Fibroblast of skin of left biceps (primary cell): Measurements from ENCODE around the gene TPRN.

ENCODE experiments used
- DNase-seq, 2 experiments: peaks; one replicate each; pipeline ENCODE4 v3.0.0-alpha.2; 2013; ENCODE audit warnings: low read depth in 2 of 2

TPRN gene

DNA sequence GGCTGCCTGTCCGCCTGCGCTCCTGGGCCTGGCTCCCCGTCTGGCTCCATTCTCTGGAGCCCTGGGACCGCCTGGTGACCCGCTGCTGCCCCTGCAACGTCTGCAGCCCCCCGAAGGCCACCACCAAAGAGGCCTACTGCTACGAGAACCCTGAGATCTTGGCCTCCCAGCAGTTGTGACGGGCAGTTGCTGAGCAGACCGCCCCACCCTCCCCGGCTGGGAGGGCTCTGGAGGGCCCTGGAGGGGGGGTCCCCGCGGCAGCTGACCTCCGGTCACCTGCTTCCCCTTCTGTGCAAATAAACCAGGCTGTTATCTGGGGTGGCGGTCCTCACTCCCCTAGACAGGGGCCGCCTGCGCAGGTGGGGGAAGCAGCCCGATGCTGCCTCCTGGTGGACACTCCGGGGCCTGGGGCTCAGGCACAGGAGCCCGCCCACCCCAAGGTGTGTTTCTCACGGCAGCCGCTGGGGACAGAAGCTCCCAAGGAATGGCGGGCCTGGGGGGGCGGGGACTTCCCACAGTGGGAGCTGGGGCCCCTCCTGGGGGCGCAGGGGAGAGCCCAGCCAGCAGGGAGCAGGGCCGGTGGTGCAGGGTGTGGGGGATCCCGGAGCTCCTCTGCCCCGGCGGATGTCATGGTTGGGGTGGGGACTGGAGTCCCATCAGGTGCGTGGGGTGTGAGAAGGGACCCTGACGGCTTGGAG is 35.8 kb upstream of the TPRN start:
- DNase-seq = no peak

DNA sequence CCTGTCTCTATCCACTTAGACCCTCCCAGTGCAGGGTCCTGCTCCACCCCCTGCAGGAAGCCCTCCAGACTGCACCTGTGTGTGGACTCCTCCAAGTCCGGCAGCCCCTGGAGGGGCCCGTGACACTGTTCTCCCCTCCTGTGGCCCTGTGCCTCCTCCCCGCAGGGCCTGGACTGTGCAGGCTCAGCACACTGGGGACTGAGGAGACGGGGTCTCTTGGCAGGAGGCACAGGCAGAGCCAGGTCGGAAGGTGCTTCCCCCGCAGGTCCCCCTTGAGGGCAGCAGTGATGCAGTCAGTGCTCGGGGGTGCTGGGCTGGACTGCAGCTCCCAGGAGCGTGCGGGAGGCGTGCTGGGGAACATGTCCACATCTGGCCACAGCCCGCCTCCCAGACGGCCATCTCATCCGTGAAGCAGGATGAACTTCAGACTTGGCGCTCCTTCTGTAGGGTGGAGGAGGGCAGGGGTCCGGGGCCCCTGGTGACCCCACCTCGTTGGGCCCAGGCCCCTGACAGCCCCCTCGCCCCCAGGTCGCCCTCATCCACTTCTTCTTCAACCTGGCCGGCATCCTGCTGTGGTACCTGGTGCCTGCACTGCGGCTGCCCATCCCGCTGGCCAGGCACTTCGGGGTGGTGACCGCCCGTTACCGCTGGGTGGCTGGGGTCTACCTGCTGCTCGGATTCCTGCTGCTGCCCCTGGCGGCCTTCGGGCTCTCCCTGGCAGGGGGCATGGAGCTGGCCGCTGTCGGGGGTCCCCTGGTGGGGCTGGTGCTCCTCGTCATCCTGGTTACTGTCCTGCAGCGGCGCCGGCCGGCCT is 35.1 kb upstream of the TPRN start:
- no peak for DNase-seq

DNA sequence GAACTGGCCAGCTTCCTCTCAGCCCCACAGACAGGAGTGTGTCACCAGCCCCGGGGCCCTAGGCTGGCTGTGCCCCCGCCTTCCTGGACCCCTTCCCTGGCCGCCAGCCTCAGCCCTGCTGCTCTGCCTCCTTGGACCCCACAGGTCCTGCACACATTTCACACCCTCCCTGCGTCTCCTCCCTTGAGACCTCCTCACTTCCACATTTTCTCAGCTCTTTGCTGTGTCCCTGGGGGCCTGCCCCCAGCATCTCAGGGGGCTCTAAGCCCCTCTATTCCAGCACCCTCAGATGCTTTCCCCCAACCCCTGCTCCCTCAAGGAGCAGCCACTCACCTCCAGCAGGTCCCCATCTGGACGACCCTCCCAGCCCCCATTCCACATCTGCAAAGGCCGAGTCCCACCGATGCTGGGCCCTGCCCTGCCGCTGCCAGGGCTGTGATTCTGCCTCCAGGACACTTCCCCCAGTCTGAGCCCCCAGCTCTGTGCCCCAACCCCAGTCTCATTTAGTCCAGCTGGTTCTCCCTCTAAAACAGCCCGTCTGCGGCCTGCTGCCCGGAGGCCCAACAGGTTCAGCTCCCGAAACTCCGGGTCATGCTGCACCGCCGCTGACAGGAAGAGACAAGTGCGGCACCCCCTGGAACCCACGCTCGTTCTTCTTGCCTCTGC is 34.4 kb upstream of the TPRN start:
- no peak for DNase-seq

DNA sequence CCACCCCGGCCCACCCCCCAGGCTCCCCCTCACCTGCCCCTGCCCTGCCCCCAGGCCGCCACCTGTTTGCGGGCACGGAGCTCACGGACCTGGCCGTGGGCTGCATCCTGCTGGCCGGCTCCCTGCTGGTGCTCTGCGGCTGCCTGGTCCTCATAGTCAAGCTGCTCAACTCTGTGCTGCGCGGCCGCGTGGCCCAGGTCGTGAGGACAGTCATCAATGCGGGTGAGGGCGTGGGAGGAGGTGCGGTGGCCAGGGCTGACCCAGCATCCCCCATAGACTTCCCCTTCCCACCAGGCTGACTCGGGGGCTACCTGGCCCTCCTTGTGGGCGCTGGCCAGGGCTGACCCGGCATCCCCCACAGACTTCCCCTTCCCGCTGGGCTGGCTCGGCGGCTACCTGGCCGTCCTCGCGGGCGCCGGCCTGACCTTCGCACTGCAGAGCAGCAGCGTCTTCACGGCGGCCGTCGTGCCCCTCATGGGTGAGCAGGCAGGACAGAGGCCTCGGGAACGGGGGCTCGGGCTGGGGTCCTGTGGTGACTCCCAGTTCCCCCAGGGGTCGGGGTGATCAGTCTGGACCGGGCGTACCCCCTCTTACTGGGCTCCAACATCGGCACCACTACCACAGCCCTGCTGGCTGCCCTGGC is 33.6 kb upstream of the TPRN start:
- DNase-seq = no peak

DNA sequence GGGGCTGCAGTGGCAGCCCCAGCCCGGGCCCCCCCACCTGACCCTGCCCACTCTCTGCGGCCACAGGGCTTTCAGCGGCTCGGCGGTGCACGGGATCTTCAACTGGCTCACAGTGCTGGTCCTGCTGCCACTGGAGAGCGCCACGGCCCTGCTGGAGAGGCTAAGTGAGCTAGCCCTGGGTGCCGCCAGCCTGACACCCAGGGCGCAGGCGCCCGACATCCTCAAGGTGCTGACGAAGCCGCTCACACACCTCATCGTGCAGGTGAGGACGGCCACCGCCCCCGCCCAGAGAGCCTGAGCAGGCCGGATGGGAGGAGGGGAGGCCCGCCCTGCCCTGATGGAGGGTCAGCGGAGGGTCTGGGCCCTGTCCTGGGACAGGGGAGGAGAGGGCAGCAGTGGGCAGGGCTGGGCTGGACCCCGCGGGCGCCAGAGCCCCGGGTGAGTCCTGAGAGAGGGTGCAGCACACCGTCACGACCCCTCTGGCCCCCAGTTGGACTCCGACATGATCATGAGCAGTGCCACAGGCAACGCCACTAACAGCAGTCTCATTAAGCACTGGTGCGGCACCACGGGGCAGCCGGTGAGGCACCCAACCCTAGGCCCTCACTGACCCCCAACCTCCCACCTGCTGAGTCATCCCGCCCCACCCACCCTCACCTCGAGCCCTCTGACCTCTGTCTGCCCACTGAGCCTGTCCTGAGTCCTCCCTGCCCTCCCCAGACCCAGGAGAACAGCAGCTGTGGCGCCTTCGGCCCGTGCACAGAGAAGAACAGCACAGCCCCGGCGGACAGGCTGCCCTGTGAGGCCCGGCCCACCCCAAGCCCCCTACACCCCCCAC is 32.8 kb upstream of the TPRN start:
- no peak for DNase-seq

DNA sequence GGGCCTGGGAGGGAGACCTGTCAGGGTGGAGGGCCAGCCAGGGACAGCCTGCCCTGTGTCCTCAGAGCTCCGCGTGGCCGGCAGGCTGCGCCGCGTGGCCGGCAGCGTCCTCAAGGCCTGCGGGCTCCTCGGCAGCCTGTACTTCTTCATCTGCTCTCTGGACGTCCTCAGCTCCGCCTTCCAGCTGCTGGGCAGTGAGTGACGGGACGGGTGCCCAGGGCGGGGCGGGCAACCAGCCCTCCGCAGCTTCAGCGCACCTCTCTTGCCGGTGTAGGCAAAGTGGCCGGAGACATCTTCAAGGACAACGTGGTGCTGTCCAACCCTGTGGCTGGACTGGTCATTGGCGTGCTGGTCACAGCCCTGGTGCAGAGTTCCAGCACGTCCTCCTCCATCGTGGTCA is 32.0 kb upstream of the TPRN start:
- DNase-seq = no peak

DNA sequence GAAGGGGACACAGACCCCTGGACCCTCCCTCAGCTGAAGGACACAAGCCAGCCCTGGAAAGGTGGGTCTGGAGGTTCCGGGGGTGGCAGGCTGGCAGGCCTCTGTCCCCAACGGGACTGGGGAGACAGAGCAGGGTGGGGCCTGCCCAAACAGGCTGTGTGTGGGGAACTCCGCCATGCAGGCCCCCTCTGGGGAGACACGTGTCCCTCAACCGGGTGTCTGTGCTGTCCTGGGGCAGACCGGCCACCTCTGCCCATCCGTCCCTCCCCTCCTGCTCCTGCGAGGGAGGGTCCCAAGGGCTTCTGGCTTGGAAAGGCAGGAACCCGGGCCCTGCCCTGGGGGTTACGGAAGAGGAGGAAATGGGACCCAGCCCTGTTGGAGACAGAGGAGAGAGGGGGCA is 31.6 kb upstream of the TPRN start:
- no peak for DNase-seq

DNA sequence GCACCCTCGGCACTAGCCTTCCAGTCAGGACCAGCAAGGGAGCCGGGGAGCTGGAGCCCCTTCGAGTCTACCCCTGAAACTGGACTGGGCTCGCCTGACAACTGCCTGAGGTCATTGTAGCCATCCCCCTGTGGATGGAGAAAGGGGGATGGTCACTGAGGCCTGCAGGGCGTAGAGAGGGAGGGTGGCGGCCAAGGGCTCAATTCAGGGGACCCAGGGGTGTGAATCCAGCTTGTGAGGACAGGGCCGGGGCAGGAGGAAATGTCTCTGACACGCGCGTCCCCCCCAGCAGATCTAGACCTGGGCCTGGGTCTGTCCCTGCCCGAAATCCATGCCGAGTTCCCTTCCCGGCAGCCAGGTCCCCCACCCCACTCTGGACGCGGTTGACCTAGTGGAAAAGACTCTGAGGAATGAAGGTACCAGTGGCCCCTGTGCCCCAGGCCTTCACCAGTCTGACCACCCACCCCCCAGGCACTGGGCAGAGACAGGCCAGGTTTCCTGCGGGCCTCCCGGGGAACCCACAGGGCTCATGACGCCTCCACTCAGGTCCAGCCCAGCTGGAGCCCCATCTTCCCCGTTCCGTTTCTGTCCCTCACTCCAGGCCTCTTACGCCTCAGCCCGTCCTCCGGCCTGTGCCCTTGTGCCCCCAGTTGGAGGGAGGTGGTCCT is 31.0 kb upstream of the TPRN start:
- no peak for DNase-seq

DNA sequence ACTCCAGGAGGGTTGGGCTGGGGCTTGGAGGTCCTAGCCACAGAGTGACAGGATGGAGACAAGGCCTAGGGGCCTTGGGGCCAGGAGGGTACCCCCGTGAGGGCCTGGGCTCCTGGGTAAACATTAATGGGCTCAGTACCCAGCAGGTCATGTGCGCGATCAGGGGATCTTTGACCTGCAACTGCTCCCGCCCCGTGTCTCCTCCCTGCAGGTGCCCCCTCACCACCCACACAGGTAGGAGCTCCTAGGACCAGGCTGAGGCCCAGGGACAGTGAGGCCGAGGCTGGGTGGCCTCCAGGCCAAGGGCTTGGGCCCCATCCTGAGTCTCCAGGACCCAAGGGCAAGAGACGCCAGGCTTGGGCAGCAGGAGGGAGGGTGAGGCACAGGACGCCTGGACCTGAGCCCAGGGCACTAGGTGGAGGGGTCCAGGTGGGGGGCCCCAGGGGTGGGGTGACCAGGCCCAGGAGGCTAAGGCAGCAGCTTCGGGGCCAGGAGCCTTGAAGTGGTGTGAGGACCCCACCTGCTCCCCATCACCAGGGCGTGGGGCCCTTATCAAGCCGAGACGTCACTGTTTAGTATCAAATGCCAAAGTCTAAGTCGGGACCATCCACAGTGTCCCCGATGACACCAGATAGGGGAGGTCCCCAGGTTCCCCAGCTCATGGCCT is 30.3 kb upstream of the TPRN start, which contains the start of gene SLC34A3:
SLC34A3 (plus strand) TSS at position 197 of the 667 bp plus-strand sequence. CDS start 802 bp downstream, outside the sequence.
- DNase-seq = no peak

DNA sequence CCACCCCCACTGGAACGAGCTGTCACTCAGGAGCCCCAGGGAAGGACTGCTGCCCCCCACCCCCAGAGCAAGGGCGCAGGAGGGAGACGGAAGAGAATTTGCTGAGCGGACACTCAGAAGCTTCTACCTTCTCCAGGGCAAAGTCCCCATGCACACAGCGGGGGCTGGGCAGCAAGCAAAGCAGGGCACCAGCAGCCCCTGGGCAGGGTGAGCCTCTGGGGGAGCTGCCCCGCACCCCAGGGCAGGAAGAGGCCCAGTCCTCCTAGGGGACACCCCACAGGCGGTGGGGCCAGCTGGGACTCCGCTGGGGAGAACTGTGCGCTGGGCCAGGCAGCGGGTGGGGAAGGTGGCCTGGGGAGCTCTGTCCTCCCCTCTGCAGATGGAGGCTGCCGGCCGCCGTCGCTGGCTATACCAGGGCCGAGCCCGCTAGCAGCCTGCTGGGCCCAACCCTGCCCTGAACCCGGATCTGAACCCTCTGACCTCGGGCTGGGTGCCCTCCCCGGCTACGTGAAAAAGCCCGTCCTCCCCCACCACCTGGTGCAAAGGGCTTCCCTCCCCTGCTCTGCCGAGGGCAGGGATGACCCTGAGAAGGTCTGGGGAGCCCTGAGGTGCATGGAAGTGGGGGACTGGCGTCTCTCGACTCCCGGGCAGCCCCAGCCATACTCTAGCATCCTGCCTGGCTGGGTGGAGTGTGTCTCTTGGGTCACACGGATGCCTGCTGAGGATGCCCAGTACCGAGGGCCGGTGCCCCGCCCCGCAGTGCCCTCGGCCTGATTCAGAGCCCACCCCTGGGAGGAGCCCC is 29.6 kb upstream of the TPRN start:
- DNase-seq = no peak

DNA sequence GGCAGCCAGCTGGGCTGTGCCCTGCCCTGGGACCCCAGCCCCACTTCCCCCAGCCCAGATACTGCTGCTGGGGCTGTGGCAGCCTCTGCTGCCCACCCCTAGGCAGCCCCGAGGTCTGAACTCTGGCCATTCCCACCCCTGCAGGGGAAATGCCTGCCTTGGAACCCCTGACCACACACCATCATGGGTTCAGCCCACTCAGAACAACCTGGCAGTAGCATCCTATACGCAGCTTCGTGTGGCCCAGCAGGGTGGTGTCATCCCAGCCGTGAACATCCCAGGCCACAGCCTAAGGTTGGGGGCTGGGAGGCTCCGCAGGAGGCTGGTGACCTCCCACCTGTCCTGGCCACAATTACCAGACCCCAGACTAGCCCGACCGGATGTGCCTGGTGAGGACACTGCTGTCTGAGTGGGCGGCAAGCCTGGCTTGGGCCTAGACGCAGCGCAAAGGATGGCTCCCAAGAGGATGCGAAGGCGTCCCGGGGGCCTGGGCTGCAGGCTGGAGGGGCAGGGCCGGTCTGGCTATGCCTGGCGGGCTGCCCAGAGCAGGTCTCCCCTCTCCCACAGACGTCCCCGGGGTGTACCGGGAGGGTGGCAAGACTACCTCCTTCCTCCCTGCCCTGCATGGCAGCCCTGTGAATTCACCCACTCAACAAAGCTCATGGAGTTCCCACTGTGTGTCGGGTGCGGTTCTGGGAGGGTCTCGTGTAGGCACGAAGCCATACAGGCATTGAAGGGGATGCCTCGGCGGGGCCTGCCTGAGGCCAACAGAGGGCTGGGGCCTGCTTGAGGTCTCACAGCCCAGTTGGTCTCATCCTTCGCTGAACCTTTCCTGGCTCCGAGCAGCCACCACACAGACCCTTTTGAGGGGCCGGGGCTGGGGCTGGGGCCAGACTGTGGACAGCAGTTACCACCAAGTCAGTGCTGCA is 28.7 kb upstream of the TPRN start:
- DNase-seq = no peak

DNA sequence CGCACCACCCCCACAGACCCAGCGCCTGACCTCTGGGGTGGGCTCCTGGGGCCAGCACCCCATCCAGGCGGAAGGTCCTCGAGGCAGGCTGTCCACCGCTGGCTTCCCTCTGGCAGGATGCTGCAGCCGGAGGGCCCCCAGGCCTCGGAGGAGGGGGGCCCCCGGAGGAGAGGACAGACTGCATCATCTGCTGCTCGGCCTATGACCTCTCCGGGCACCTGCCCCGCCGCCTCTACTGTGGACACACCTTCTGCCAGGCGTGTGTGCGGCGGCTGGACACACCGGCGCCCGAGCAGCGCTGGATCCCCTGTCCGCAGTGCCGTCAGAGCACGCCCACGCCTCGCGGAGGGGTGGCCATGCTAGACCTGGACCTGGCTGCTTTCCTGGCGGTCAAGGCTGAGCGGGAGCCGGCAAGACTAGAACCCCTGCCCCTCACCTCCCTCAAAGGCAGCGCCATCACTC is 28.0 kb upstream of the TPRN start:
- no peak for DNase-seq

DNA sequence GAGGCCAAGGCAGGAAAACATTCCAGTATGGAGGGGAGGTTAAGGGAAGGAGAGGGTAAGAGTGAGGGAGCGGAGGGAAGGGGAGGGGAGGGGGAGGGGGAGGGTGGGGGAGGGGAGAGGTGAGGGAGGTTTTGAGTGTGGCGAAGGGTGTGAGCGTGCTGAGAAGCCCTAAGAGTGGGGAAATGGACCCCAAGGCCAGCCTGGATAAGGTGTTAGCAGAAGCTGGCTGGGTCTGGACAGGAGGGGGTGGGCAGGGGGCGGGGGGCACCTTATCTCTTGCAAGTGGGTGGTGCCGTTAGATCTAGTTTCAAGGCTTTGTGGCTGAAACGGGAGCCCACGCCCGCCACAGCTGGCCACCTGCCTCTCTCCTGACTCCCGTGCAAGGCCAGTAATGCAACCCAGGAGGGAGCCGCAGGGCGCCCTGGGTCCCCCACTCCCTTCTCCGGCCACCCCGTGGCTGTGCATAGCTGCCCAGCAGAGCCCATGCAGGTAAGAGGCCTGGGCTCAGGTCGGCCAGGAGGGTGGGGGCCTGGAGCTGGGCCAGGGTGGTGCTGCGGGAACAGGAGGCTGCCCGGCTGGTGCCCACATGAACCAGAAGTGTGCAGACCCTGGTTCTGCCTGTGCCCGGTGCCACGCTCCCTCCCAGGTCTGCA is 27.4 kb upstream of the TPRN start:
- no peak for DNase-seq

DNA sequence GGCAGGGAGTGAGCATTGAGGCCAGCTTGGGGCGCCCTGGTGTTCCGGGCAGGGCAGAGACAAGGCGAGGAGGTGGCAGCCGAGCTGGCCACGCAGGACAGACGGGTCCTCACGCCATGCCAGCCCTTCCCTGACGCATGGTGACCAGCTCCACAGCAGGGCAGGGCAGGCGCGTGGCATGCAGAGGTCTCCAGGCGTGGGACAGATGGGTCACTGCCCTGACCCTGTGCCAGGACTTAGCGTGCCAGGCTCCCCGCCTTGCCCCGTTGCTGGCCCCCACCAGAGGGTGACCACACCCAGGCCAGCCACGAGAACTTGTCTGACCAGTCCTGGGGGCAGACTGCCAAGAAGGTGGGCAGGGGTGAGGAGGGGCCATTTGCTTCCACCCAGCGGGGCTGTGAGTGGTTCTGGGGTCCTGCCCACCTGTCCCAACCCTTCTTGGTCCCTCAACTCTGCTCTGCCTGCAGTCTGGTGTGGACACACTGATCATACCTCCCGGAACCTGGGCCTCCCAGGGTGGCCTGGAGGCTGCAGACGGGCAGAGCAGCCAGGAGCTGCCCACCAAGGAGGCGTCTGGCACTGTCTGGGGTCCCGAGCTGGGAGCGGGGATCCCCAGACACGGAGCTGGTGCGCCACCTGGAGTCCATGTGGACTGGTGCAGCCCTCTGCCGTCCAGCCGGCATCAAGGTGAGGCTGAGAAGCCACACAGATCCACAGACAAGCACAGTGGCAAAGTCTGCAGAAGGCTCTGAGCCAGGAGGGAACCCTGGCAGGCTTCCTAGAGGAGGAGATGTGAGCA is 26.7 kb upstream of the TPRN start, which contains the start of gene RNF224:
RNF224 (plus strand) TSS at position 449 of the 799 bp plus-strand sequence. CDS start 834 bp downstream, outside the sequence.
- DNase-seq = no peak

DNA sequence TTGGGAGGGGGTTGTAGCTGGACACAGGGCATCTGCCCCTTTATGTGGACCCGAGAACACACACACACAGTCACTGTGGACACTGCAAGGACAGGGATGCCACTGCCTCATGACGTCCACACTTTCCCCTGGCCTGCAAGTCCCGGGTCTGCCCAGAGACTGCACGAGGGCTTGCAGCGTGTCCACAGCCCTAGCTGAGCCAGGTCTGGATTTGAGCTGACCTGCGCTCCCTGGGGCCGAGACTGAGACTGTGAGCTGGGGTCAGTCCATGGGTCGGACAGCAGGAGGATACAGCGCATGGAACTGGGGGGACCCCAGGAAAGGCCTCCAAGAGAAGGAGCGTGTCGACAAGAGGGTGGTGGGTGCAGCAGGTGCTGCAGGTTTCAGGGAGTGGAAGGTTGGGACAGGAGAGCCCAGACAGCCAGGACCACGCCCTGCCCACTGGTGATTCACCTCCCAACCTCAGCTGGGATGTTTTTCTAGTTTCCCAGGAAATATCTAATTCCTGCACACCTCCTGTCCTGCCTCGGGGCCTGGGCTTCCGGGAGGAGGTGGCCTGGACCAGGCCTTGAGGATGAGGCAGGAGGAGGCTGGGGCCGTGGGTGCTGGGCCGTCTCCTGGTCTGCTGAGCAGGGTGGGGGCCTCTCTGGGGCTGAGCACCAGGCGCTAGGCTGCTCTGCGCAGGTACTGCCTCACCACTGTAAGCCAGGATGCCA is 26.0 kb upstream of the TPRN start:
- DNase-seq = no peak
